ENCODE results near the gene JOSD2.

DNA sequence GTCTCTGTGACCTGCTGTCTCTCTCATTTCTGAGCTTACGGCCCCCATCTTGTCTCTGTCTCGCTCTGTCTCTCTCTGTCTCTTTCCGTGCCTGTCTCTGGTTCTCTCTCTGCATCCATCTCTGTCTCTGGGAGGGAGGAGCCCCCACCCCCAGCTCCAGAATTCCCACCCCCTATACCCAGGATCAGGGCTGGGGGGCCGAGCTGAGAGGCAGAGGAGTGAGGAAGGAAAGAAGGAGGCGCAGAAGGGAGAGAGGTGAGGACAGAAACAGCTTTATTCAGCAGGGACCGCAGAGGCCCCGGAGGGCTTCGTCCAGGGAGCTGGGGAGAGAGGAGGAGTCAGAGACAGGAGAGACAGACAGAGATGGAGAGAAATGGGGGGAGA is 14.0 kb downstream of the JOSD2 start:
- TF ChIP-seq, protein P1, sequence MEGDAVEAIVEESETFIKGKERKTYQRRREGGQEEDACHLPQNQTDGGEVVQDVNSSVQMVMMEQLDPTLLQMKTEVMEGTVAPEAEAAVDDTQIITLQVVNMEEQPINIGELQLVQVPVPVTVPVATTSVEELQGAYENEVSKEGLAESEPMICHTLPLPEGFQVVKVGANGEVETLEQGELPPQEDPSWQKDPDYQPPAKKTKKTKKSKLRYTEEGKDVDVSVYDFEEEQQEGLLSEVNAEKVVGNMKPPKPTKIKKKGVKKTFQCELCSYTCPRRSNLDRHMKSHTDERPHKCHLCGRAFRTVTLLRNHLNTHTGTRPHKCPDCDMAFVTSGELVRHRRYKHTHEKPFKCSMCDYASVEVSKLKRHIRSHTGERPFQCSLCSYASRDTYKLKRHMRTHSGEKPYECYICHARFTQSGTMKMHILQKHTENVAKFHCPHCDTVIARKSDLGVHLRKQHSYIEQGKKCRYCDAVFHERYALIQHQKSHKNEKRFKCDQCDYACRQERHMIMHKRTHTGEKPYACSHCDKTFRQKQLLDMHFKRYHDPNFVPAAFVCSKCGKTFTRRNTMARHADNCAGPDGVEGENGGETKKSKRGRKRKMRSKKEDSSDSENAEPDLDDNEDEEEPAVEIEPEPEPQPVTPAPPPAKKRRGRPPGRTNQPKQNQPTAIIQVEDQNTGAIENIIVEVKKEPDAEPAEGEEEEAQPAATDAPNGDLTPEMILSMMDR (conservative IDR thresholded peaks at IDR 0.05 in 1 of 2, IDR thresholded peaks at IDR 0.05 in 1 of 2; ENCODE audit: extremely low read depth in 1 of 2, insufficient read depth in 1 of 2, low read depth in 1 of 2, low read length in 2 of 2) = no peak
- TF ChIP-seq EZH2 (IDR thresholded peaks at IDR 0.05; ENCODE audit: borderline replicate concordance, low read length) = no peak
